Ishikawa (cell line): ENCODE data around the gene CD247.

Source experiments
- CEBPB ChIP-seq: IDR thresholded peaks from 2 replicates; pipeline ENCODE4 v1.6.1; 2012
- CREB1 ChIP-seq: IDR thresholded peaks from 2 replicates; pipeline ENCODE4 v1.6.1; 2012; ENCODE audit warnings: low read depth
- EGR1 ChIP-seq: IDR thresholded peaks from 2 replicates; pipeline ENCODE4 v1.6.1; 2012
- EP300 ChIP-seq: IDR thresholded peaks from 2 replicates; pipeline ENCODE4 v1.6.1; 2012; ENCODE audit warnings: borderline replicate concordance
- MAX ChIP-seq: IDR thresholded peaks from 2 replicates; pipeline ENCODE4 v1.6.1; 2012
- NFIC ChIP-seq: IDR thresholded peaks from 2 replicates; pipeline ENCODE4 v1.6.1; 2012
- RAD21 ChIP-seq: IDR thresholded peaks from 2 replicates; pipeline ENCODE4 v1.6.1; 2012; ENCODE audit warnings: low read depth
- REST ChIP-seq: IDR thresholded peaks from 2 replicates; pipeline ENCODE4 v1.6.1; 2012; ENCODE audit warnings: low read depth, mild to moderate bottlenecking
- TEAD4 ChIP-seq: IDR thresholded peaks from 2 replicates; pipeline ENCODE4 v1.6.1; 2012
- USF1 ChIP-seq: IDR thresholded peaks from 2 replicates; pipeline ENCODE4 v1.6.1; 2012
- YY1 ChIP-seq: IDR thresholded peaks from 2 replicates; pipeline ENCODE4 v1.6.1; 2012; ENCODE audit warnings: low read depth
- ZBTB7A ChIP-seq: IDR thresholded peaks from 2 replicates; pipeline ENCODE4 v1.6.1; 2012; ENCODE audit warnings: low read depth

- TF ChIP-seq ZBTB7A (no peak), EGR1 (no peak), REST (no peak), EP300 (no peak), CREB1 (no peak), CEBPB (no peak), TEAD4 (no peak), USF1 (no peak), MAX (no peak), NFIC (no peak), RAD21 (no peak), YY1 (no peak)
Observed at GRCh38 chr1:167538657-167539056, 20.3 kb upstream of the CD247 start.
